ENCODE results near the gene PDLIM3. TPM values are rescaled to one million over a fixed set of nuclear protein-coding genes. Genes with fewer than 3 reads are reported as not detected.
"Not testable (repeated sequence)": the region's sequence is repeated elsewhere in the genome, so short reads cannot be mapped to it uniquely, and the experiment has no call there.

The PDLIM3 gene
- total RNA-seq, 2 donors from 2014 or later, result not detected

- H3K36me3 Mint-ChIP-seq (ENCODE audit: low read depth), result no peaks in the 10 kb centered on the region
- peaks cover 53% of the 10 kb centered on the region for H3K27me3 Mint-ChIP-seq
- ATAC-seq, result no peak
- no peak overlapping the region for H3K27ac Mint-ChIP-seq
- no peaks in the 10 kb centered on the region for H3K4me1 Mint-ChIP-seq
- no peak overlapping the region for H3K4me3 Mint-ChIP-seq
- no peaks in the 10 kb centered on the region for H3K9me3 ChIP-seq (ENCODE audit: control insufficient read depth, low read length, poor library complexity, severe bottlenecking)
- DNase-seq, result no peak
Observed at GRCh38 chr4:185566425-185566824, 31.1 kb upstream of the PDLIM3 start.

GRCh38 chr4:185565696-185566095 is 30.4 kb upstream of the PDLIM3 start:
- H3K9me3 ChIP-seq (ENCODE audit: control insufficient read depth, low read length, poor library complexity, severe bottlenecking), result no peaks in the 10 kb centered on the region
- Mint-ChIP-seq H3K4me1 (no peaks in the 10 kb centered on the region), H3K27me3 (peaks cover 60% of the 10 kb centered on the region), H3K36me3 (ENCODE audit: low read depth) (no peaks in the 10 kb centered on the region), H3K27ac (no peak overlapping the region), H3K4me3 (no peak overlapping the region)
- ATAC-seq (no peak), DNase-seq (no peak)

- ATAC-seq, result no peak
- DNase-seq, result no peak
Observed at GRCh38 chr4:185564349-185564748, 29.0 kb upstream of the PDLIM3 start.

GRCh38 chr4:185562531-185562930 is 27.2 kb upstream of the PDLIM3 start:
- H3K27ac Mint-ChIP-seq, result no peak overlapping the region
- H3K27me3 Mint-ChIP-seq, result peaks cover 56% of the 10 kb centered on the region
- H3K4me3 Mint-ChIP-seq, result no peak overlapping the region
- no peak for DNase-seq
- ATAC-seq, result no peak
- H3K36me3 Mint-ChIP-seq (ENCODE audit: low read depth), result no peaks in the 10 kb centered on the region
- H3K4me1 Mint-ChIP-seq, result no peaks in the 10 kb centered on the region
- H3K9me3 ChIP-seq (ENCODE audit: control insufficient read depth, low read length, poor library complexity, severe bottlenecking), result no peaks in the 10 kb centered on the region

More at GRCh38 chr4:185564349-185564748, 29.0 kb upstream of the PDLIM3 start:
- H3K9me3 ChIP-seq (ENCODE audit: control insufficient read depth, low read length, poor library complexity, severe bottlenecking), result no peaks in the 10 kb centered on the region
- H3K4me3 Mint-ChIP-seq, result no peak overlapping the region
- no peaks in the 10 kb centered on the region for H3K4me1 Mint-ChIP-seq
- no peaks in the 10 kb centered on the region for H3K36me3 Mint-ChIP-seq (ENCODE audit: low read depth)
- no peak overlapping the region for H3K27ac Mint-ChIP-seq
- H3K27me3 Mint-ChIP-seq, result peaks cover 54% of the 10 kb centered on the region

GRCh38 chr4:185560316-185560715 is 25.0 kb upstream of the PDLIM3 start:
- no peaks in the 10 kb centered on the region for H3K36me3 Mint-ChIP-seq (ENCODE audit: low read depth)
- H3K27me3 Mint-ChIP-seq, result peaks cover 60% of the 10 kb centered on the region
- H3K4me1 Mint-ChIP-seq, result no peaks in the 10 kb centered on the region
- no peak for DNase-seq
- ATAC-seq, result no peak
- no peaks in the 10 kb centered on the region for H3K9me3 ChIP-seq (ENCODE audit: control insufficient read depth, low read length, poor library complexity, severe bottlenecking)
- no peak overlapping the region for H3K4me3 Mint-ChIP-seq
- H3K27ac Mint-ChIP-seq, result no peak overlapping the region

- H3K4me3 Mint-ChIP-seq, result no peak overlapping the region
- ATAC-seq (no peak), DNase-seq (no peak)
- H3K27me3 Mint-ChIP-seq, result peaks cover 60% of the 10 kb centered on the region
- H3K9me3 ChIP-seq (ENCODE audit: control insufficient read depth, low read length, poor library complexity, severe bottlenecking), result no peaks in the 10 kb centered on the region
- H3K4me1 Mint-ChIP-seq, result no peaks in the 10 kb centered on the region
- H3K36me3 Mint-ChIP-seq (ENCODE audit: low read depth), result no peaks in the 10 kb centered on the region
- H3K27ac Mint-ChIP-seq, result no peak overlapping the region
Observed at GRCh38 chr4:185559915-185560281, 24.6 kb upstream of the PDLIM3 start.

- not testable (repeated sequence) for H3K4me1 Mint-ChIP-seq; H3K9me3 ChIP-seq (ENCODE audit: control insufficient read depth, low read length, poor library complexity, severe bottlenecking)
- H3K27me3 Mint-ChIP-seq, result peaks cover 60% of the 10 kb centered on the region
Observed at GRCh38 chr4:185559251-185559914, 24.1 kb upstream of the PDLIM3 start.

GRCh38 chr4:185554365-185555126 is 19.2 kb upstream of the PDLIM3 start:
- ATAC-seq, result no peak
- DNase-seq, result no peak
- no peak overlapping the region for H3K27ac Mint-ChIP-seq
- peaks cover 26% of the 10 kb centered on the region for H3K27me3 Mint-ChIP-seq
- no peaks in the 10 kb centered on the region for H3K36me3 Mint-ChIP-seq (ENCODE audit: low read depth)
- H3K4me3 Mint-ChIP-seq, result no peak overlapping the region
- no peaks in the 10 kb centered on the region for H3K4me1 Mint-ChIP-seq
- H3K9me3 ChIP-seq (ENCODE audit: control insufficient read depth, low read length, poor library complexity, severe bottlenecking), result no peaks in the 10 kb centered on the region

More at GRCh38 chr4:185559251-185559914, 24.1 kb upstream of the PDLIM3 start:
- not testable (repeated sequence) for DNase-seq; ATAC-seq; H3K4me3 Mint-ChIP-seq; H3K36me3 Mint-ChIP-seq (ENCODE audit: low read depth); H3K27ac Mint-ChIP-seq

GRCh38 chr4:185552254-185552653 is 16.9 kb upstream of the PDLIM3 start:
- H3K9me3 ChIP-seq (ENCODE audit: control insufficient read depth, low read length, poor library complexity, severe bottlenecking), result no peaks in the 10 kb centered on the region
- Mint-ChIP-seq H3K27ac (no peak overlapping the region), H3K27me3 (peaks cover 9% of the 10 kb centered on the region), H3K4me1 (no peaks in the 10 kb centered on the region), H3K4me3 (no peak overlapping the region), H3K36me3 (ENCODE audit: low read depth) (no peaks in the 10 kb centered on the region)
- ATAC-seq, result no peak
- no peak for DNase-seq

GRCh38 chr4:185550933-185551332 is 15.6 kb upstream of the PDLIM3 start:
- Mint-ChIP-seq H3K36me3 (ENCODE audit: low read depth) (no peaks in the 10 kb centered on the region), H3K4me3 (no peak overlapping the region), H3K27ac (no peak overlapping the region), H3K4me1 (no peaks in the 10 kb centered on the region), H3K27me3 (peaks cover 5% of the 10 kb centered on the region)
- no peak for ATAC-seq
- no peaks in the 10 kb centered on the region for H3K9me3 ChIP-seq (ENCODE audit: control insufficient read depth, low read length, poor library complexity, severe bottlenecking)
- no peak for DNase-seq

- ATAC-seq (no peak), DNase-seq (no peak)
- H3K36me3 Mint-ChIP-seq (ENCODE audit: low read depth), result no peaks in the 10 kb centered on the region
- no peaks in the 10 kb centered on the region for H3K9me3 ChIP-seq (ENCODE audit: control insufficient read depth, low read length, poor library complexity, severe bottlenecking)
- no peak overlapping the region for H3K4me3 Mint-ChIP-seq
- H3K4me1 Mint-ChIP-seq, result no peaks in the 10 kb centered on the region
- peaks cover 5% of the 10 kb centered on the region for H3K27me3 Mint-ChIP-seq
- H3K27ac Mint-ChIP-seq, result no peak overlapping the region
Observed at GRCh38 chr4:185549095-185549639, 13.9 kb upstream of the PDLIM3 start.

- ATAC-seq (no peak), DNase-seq (no peak)
- Mint-ChIP-seq H3K4me1 (no peaks in the 10 kb centered on the region), H3K4me3 (no peak overlapping the region), H3K27me3 (peaks cover 5% of the 10 kb centered on the region), H3K36me3 (ENCODE audit: low read depth) (no peaks in the 10 kb centered on the region), H3K27ac (no peak overlapping the region)
- no peaks in the 10 kb centered on the region for H3K9me3 ChIP-seq (ENCODE audit: control insufficient read depth, low read length, poor library complexity, severe bottlenecking)
Observed at GRCh38 chr4:185548587-185548986, 13.3 kb upstream of the PDLIM3 start.

- Mint-ChIP-seq H3K4me1 (no peaks in the 10 kb centered on the region), H3K4me3 (no peak overlapping the region), H3K27ac (no peak overlapping the region), H3K27me3 (peaks cover 20% of the 10 kb centered on the region), H3K36me3 (ENCODE audit: low read depth) (peaks cover 3% of the 10 kb centered on the region)
- ATAC-seq (no peak), DNase-seq (no peak)
- H3K9me3 ChIP-seq (ENCODE audit: control insufficient read depth, low read length, poor library complexity, severe bottlenecking), result no peaks in the 10 kb centered on the region
Observed at GRCh38 chr4:185546335-185546734, 11.0 kb upstream of the PDLIM3 start.

Measured in T-helper 17 cell (primary cell).